ENCODE measurements around the gene FAM168B. TPM values are rescaled to one million over a fixed set of nuclear protein-coding genes. Genes with fewer than 3 reads are reported as not detected.

FAM168B gene
- total RNA-seq, 1 experiment from 2014 or later = 79.6 TPM

DNA sequence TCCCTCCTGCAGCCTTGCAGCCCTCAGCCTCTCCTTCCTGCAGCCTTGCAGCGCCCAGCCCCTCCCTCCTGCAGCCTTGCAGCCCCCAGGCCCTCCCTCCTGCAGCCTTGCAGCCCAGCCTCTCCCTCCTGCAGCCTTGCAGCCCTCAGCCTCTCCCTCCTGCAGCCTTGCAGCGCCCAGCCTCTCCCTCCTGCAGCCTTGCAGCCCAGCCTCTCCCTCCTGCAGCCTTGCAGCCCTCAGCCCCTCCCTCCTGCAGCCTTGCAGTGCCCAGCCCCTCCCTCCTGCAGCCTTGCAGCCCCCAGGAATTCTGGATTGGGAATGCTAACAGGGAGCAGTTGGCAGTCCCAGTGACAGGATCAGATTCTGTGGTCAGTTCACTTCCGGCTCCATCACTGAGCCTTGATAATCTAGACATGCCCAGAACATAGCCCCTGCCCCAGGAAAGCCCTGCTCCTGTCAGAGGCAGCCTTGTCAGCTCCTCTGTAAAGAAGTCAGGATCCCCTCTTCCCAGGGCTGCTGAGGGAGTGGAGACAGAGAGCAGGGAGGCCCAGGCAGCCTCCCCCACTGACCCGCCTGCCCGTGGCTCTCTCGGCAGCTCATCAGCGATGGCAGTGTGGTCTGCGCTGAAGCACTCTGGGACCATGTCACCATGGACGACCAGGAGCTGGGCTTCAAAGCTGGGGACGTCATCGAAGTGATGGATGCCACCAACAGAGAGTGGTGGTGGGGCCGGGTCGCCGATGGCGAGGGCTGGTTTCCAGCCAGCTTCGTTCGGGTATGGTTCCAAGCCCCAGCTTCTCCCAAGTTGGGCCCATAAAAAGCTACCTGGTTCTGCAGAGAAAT is 54.8 kb downstream of the FAM168B start:
- TF ChIP-seq EZH2 (IDR thresholded peaks at IDR 0.05; ENCODE audit: low read depth) = no peak
- TF ChIP-seq, protein P1, sequence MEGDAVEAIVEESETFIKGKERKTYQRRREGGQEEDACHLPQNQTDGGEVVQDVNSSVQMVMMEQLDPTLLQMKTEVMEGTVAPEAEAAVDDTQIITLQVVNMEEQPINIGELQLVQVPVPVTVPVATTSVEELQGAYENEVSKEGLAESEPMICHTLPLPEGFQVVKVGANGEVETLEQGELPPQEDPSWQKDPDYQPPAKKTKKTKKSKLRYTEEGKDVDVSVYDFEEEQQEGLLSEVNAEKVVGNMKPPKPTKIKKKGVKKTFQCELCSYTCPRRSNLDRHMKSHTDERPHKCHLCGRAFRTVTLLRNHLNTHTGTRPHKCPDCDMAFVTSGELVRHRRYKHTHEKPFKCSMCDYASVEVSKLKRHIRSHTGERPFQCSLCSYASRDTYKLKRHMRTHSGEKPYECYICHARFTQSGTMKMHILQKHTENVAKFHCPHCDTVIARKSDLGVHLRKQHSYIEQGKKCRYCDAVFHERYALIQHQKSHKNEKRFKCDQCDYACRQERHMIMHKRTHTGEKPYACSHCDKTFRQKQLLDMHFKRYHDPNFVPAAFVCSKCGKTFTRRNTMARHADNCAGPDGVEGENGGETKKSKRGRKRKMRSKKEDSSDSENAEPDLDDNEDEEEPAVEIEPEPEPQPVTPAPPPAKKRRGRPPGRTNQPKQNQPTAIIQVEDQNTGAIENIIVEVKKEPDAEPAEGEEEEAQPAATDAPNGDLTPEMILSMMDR (conservative IDR thresholded peaks at IDR 0.05) = no peak
- POLR2A ChIA-PET (ENCODE audit: unreplicated experiment) = no interaction called here
- H3K27ac ChIP-seq = no peak overlapping the region
- H3F3A ChIP-seq (ENCODE audit: insufficient read depth, low read depth) = no peaks in the 10 kb centered on the region
- H3K79me2 ChIP-seq (ENCODE audit: low read depth) = no peaks in the 10 kb centered on the region
- no peak for DNase-seq
- H2AFZ ChIP-seq = no peak overlapping the region
- no peaks in the 10 kb centered on the region for H4K20me1 ChIP-seq (ENCODE audit: insufficient read depth)
- H3K4me1 ChIP-seq (replicated peaks; ENCODE audit: insufficient read depth) = no peaks in the 10 kb centered on the region
- no peak overlapping the region for H3K4me2 ChIP-seq
- no peaks in the 10 kb centered on the region for H3K36me3 ChIP-seq (ENCODE audit: low read depth)
- H3K9me2 ChIP-seq (ENCODE audit: insufficient read depth) = no peaks in the 10 kb centered on the region
- BruUV-seq (replicated peaks) = no TSS peak
- CTCF ChIA-PET = no interaction called here
- no peaks in the 10 kb centered on the region for H3K27me3 ChIP-seq (ENCODE audit: insufficient read depth, low read depth)
- intact Hi-C loops (cut with micrococcal nuclease; ENCODE audit: unreplicated experiment) = no loop called here
- no peak overlapping the region for H3K4me3 ChIP-seq
- no peaks in the 10 kb centered on the region for H3K9me3 ChIP-seq (ENCODE audit: insufficient read depth, low read depth)

DNA sequence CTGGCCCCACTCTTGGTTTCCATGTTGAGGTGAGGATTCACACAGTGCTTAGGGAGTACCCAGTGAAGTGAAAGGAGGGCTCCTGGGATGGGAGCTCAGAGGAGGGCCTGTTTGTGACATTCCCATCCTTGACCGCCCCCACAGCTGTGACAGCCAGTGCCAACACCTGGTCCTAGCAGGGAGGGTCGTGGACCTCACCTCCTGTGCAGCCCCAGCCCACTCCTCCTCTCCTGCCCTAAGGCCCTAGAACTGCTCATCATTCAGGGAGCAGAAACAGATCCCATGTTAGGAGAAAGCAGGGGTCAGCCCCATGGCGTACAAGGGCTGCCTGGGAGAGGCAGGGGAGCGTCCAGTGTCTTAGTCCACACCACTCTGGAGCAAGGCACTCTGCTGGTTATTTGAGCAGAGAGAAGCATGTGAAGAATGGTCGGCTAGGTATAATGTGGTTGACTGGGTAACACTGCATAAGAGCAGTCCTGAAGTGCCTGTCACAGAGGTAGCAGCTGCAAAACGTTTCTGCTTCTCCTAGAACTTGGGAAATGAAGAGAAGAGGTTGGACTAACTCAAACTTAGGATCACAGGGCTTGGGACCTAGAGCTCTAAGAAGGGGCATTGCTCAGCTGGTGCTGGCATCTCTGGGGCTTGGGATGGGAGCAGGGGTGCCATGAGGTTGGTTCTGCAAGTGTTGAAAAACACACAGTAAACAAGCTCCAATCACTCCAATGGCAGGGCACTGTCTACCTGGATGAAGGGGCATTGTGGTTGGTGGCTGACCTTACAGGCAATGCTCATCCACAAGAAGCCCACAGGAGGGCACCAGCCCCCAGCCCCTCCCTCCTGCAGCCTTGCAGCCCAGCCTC is 55.6 kb downstream of the FAM168B start:
- no peak overlapping the region for H3K27ac ChIP-seq
- H3K4me1 ChIP-seq (replicated peaks; ENCODE audit: insufficient read depth) = no peaks in the 10 kb centered on the region
- TF ChIP-seq EZH2 (IDR thresholded peaks at IDR 0.05; ENCODE audit: low read depth) = no peak
- TF ChIP-seq, protein P1 (conservative IDR thresholded peaks at IDR 0.05) = no peak
- no peak overlapping the region for H2AFZ ChIP-seq
- H3K9me2 ChIP-seq (ENCODE audit: insufficient read depth) = no peaks in the 10 kb centered on the region
- H3K36me3 ChIP-seq (ENCODE audit: low read depth) = no peaks in the 10 kb centered on the region
- H4K20me1 ChIP-seq (ENCODE audit: insufficient read depth) = no peaks in the 10 kb centered on the region
- no peak for DNase-seq
- no peak overlapping the region for H3K4me3 ChIP-seq
- no peaks in the 10 kb centered on the region for H3K79me2 ChIP-seq (ENCODE audit: low read depth)
- ChIA-PET POLR2A (ENCODE audit: unreplicated experiment) (no interaction called here), CTCF (no interaction called here)
- no peaks in the 10 kb centered on the region for H3K9me3 ChIP-seq (ENCODE audit: insufficient read depth, low read depth)
- no peaks in the 10 kb centered on the region for H3K27me3 ChIP-seq (ENCODE audit: insufficient read depth, low read depth)
- intact Hi-C loops (cut with micrococcal nuclease; ENCODE audit: unreplicated experiment) = no loop called here
- no peak overlapping the region for H3K4me2 ChIP-seq
- no peaks in the 10 kb centered on the region for H3F3A ChIP-seq (ENCODE audit: insufficient read depth, low read depth)
- no TSS peak for BruUV-seq (replicated peaks)

DNA sequence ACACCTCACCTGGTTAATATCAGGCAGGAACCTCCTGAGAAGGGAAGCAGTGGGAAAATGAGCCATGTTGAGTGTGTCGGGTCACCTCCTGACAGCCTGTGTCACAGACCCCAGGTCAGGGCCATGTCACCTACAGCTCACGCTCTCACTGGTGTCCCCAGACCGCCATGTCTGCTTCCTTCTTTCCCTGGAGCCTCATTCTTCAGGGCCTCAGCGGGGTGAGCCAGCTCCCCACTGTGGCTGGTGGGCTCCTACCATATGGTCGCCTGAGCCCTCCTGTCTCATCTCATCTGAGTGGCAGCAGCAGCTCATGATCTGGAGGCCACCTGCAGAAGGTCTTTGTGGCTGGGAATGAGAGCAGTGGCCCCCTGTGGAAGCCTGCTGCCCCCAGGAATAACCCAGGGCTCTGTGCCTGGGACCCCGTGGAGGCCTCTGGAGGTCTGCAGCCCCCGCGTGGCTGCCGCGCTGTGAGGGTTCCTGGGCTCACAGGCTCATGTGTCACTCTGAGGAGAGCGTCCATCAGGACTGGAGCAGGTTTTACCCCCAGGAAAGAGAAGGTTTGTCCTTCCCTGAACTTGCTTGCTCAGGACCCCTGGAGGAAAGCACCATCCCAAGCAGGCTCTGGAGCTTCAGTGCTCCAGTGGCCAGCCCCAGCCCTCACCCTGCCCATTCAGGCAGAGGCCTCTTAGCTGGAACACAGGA is 56.4 kb downstream of the FAM168B start:
- H3K79me2 ChIP-seq (ENCODE audit: low read depth) = no peaks in the 10 kb centered on the region
- ChIA-PET CTCF (no interaction called here), POLR2A (ENCODE audit: unreplicated experiment) (no interaction called here)
- H3K4me1 ChIP-seq (replicated peaks; ENCODE audit: insufficient read depth) = no peaks in the 10 kb centered on the region
- H3K9me2 ChIP-seq (ENCODE audit: insufficient read depth) = no peaks in the 10 kb centered on the region
- no peaks in the 10 kb centered on the region for H3K36me3 ChIP-seq (ENCODE audit: low read depth)
- H3K4me3 ChIP-seq = no peak overlapping the region
- H3K27me3 ChIP-seq (ENCODE audit: insufficient read depth, low read depth) = no peaks in the 10 kb centered on the region
- H3K4me2 ChIP-seq = no peak overlapping the region
- no peak for DNase-seq
- no peaks in the 10 kb centered on the region for H4K20me1 ChIP-seq (ENCODE audit: insufficient read depth)
- H3K27ac ChIP-seq = no peak overlapping the region
- no peak overlapping the region for H2AFZ ChIP-seq
- H3K9me3 ChIP-seq (ENCODE audit: insufficient read depth, low read depth) = no peaks in the 10 kb centered on the region
- TF ChIP-seq EZH2 (IDR thresholded peaks at IDR 0.05; ENCODE audit: low read depth) = no peak
- TF ChIP-seq, protein P1 (conservative IDR thresholded peaks at IDR 0.05) = no peak
- intact Hi-C loops (cut with micrococcal nuclease; ENCODE audit: unreplicated experiment) = no loop called here
- BruUV-seq (replicated peaks) = no TSS peak
- H3F3A ChIP-seq (ENCODE audit: insufficient read depth, low read depth) = no peaks in the 10 kb centered on the region
